ENCODE data around the gene RPS25. TPM values are rescaled to one million over a fixed set of nuclear protein-coding genes. Genes with fewer than 3 reads are reported as not detected.
"Not testable (repeated sequence)": the region's sequence is repeated elsewhere in the genome, so short reads cannot be mapped to it uniquely, and the experiment has no call there.

The RPS25 gene
- total RNA-seq, 8 experiments from 2014 or later, result 941 to 1,612 (median 1,244) TPM

GRCh38 chr11:119023741-119024140 is 5.6 kb upstream of the RPS25 start:
- Histone ChIP-seq H3K4me3 (no peak overlapping the region), H3K4me1 (replicated peaks in 1 of 2) (peaks cover 10 to 11% of the 10 kb centered on the region in 2 donors), H3K27ac (no peak overlapping the region)
- no peak for ATAC-seq (replicated peaks in 6 of 8)
- in situ Hi-C loops (cut with MboI; ENCODE audit: low pct_unique_long_range_greater_than_20kb in 2 of 9, low sequenced_read_pairs in 9 of 9, unreplicated experiment in 9 of 9), result no loop called here

- ATAC-seq (replicated peaks in 6 of 8), result no peak
- peaks cover 15 to 17% of the 10 kb centered on the region in 2 donors for H3K4me1 ChIP-seq (replicated peaks in 1 of 2)
- H3K27ac ChIP-seq, result no peak overlapping the region
- in situ Hi-C loops (cut with MboI; ENCODE audit: low pct_unique_long_range_greater_than_20kb in 2 of 9, low sequenced_read_pairs in 9 of 9, unreplicated experiment in 9 of 9), result no loop called here
- 70 to 100% (median 94%) methylated on average over 1 to 4 of the region's 5 CpGs; no CpG with 5 or more reads in 1 of the 10 experiments for WGBS, 10 experiments
- no peak overlapping the region for H3K4me3 ChIP-seq
Observed at GRCh38 chr11:119021631-119022030, 3.5 kb upstream of the RPS25 start.

GRCh38 chr11:119019996-119020395 is 1.9 kb upstream of the RPS25 start:
- Histone ChIP-seq H3K27ac (no peak overlapping the region), H3K4me3 (peak overlapping the region; percentile 60 to 83 (median 72)), H3K4me1 (replicated peaks in 1 of 2) (peaks cover 15 to 19% of the 10 kb centered on the region in 2 donors)
- 20 to 72% (median 45%) methylated on average over 1 to 2 of the region's 2 CpGs; no CpG with 5 or more reads in 4 of the 10 experiments for WGBS, 10 experiments
- no peak for ATAC-seq (replicated peaks in 6 of 8)
- in situ Hi-C loops (cut with MboI; ENCODE audit: low pct_unique_long_range_greater_than_20kb in 2 of 9, low sequenced_read_pairs in 9 of 9, unreplicated experiment in 9 of 9), result no loop called here

DNA sequence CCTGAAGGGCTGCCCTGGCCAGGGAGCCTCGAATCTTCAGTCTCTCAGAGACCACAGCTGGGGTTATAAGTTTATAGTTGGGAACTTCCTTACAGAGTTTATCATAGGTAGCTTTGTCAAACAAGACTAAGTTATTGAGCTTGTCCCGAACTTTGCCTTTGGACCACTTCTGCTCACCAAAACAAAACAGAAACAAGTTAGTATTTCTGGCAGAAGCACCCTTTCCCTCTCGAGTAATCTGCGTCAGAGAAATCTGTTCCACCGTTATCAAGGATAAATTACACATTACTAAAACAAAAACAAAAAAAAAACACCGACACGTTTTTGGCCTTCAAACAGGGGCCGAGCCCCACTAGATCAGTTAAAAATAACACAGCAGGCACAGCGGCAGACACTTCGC is 766 bp downstream of the RPS25 start:
- WGBS, 10 experiments, result 0 to 25% (median 3%) methylated on average over 1 to 10 of the region's 10 CpGs
- in situ Hi-C loops (cut with MboI; ENCODE audit: low pct_unique_long_range_greater_than_20kb in 2 of 9, low sequenced_read_pairs in 9 of 9, unreplicated experiment in 9 of 9), result not testable (repeated sequence)

DNA sequence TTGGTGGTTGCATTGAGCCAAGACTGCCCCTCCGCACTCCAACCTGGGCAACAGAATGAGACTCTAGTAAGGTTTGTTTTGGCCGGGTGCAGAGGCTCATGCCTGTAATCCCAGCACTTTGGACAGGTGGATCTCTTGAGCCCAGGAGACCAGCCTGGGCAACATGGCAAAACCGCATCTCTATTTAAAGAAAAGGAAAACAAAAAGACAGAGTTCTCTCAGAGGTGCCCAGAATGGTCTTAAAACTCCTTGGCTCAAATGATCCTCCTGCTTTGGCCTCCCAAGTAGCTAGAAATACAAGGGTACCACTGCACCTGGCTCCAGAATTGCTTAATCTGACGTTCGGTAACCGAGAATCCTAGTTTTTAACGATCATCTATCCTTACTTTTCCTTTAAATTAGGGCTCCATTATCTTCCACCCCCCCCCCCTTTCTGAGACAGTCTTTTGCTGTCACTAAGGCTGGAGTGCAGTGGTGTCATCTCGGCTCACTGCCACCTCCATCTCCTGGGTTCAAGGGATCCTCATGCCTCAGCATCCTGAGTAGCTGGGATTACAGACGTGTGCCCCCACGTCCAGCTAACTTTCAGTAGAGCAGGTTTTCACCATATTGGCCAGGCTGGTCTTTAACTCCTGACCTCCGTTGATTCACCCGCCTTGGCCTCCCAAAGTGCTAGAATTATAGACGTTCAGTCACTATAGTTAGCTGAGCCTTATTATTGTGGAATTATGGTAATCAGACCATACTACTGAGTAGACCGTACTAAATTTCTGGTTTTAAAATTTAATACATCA is 1.7 kb downstream of the RPS25 start:
- Histone ChIP-seq H3K4me1 (replicated peaks in 1 of 2) (peaks cover 15 to 19% of the 10 kb centered on the region in 2 donors), H3K4me3 (peak overlapping the region in 2 of 5 donors; percentile 70 to 74), H3K27ac (no peak overlapping the region)
- WGBS, 10 experiments, result 60 to 100% (median 84%) methylated on average over 1 to 12 of the region's 14 CpGs
- in situ Hi-C loops (cut with MboI; ENCODE audit: low pct_unique_long_range_greater_than_20kb in 2 of 9, low sequenced_read_pairs in 9 of 9, unreplicated experiment in 9 of 9), result no loop called here
- ATAC-seq (replicated peaks in 6 of 8), result no peak

More for the DNA sequence above, 766 bp downstream of the RPS25 start:
- peak overlapping the region; percentile 60 to 83 (median 72) for H3K4me3 ChIP-seq
- H3K27ac ChIP-seq, result peak overlapping the region; percentile 81 to 96
- ATAC-seq (replicated peaks in 6 of 8), result not testable (repeated sequence)
- H3K4me1 ChIP-seq (replicated peaks in 1 of 2), result peaks cover 15 to 19% of the 10 kb centered on the region in 2 donors

GRCh38 chr11:119015054-119015611 is 3.0 kb downstream of the RPS25 start:
- Histone ChIP-seq H3K27ac (no peak overlapping the region), H3K4me1 (replicated peaks in 1 of 2) (peaks cover 13 to 17% of the 10 kb centered on the region in 2 donors), H3K4me3 (no peak overlapping the region)
- in situ Hi-C loops (cut with MboI; ENCODE audit: low pct_unique_long_range_greater_than_20kb in 2 of 9, low sequenced_read_pairs in 9 of 9, unreplicated experiment in 9 of 9), result no loop called here
- ATAC-seq (replicated peaks in 6 of 8), result no peak
- WGBS, 10 experiments, result 0 to 100% (median 80%) methylated on average over 1 to 8 of the region's 8 CpGs; no CpG with 5 or more reads in 2 of the 10 experiments

DNA sequence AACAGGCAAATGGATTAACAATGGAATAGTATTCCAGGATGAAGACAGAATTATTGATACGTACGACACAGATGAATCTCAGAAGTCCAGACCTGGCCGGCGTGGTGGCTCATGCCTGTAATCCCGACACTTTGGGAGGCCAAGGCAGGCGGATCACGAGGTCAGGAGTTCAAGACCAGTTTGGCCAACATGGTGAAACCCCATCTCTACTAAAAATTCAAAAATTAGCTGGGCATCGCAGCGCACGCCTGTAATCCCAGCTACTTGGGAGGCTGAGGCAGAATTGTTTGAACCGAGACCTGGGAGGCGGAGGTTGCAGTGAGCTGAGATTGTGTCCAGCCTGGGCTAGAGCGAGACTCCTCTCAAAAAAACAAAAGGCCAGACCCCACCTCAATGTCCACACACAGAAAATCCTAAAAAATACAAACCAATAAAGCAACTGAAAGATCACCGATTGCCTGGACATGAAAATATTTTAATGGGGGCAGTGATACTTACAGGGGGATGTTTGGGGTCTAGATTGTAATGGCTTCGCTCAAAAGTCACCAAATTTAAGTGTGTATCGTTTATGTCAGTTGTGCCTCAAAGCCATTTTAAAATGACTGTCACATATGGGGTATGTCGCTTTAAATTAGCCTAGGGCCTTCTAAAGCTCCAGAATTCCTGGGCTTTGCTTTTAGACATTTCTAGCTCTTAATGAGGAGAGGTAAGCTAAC is 3.8 kb downstream of the RPS25 start:
- 67 to 100% (median 92%) methylated on average over 1 to 16 of the region's 17 CpGs for WGBS, 10 experiments
- Histone ChIP-seq H3K27ac (no peak overlapping the region), H3K4me3 (no peak overlapping the region), H3K4me1 (replicated peaks in 1 of 2) (peaks cover 7 to 9% of the 10 kb centered on the region in 2 donors)
- in situ Hi-C loops (cut with MboI; ENCODE audit: low pct_unique_long_range_greater_than_20kb in 2 of 9, low sequenced_read_pairs in 9 of 9, unreplicated experiment in 9 of 9), result no loop called here
- no peak for ATAC-seq (replicated peaks in 6 of 8)

- H3K27ac ChIP-seq, result no peak overlapping the region
- in situ Hi-C loops (cut with MboI; ENCODE audit: low pct_unique_long_range_greater_than_20kb in 2 of 9, low sequenced_read_pairs in 9 of 9, unreplicated experiment in 9 of 9), result no loop called here
- 51 to 96% (median 88%) methylated on average over 2 to 3 of the region's 3 CpGs; no CpG with 5 or more reads in 3 of the 10 experiments for WGBS, 10 experiments
- no peak for ATAC-seq (replicated peaks in 6 of 8)
- H3K4me3 ChIP-seq, result no peak overlapping the region
- H3K4me1 ChIP-seq (replicated peaks in 1 of 2), result peaks cover 7 to 9% of the 10 kb centered on the region in 2 donors
Observed at GRCh38 chr11:119012629-119013170, 5.4 kb downstream of the RPS25 start.

GRCh38 chr11:119011476-119012053 is 6.6 kb downstream of the RPS25 start:
- WGBS, 10 experiments, result 80 to 100% (median 81%) methylated on average over 1 to 5 of the region's 6 CpGs; no CpG with 5 or more reads in 7 of the 10 experiments
- peak in 6 of 8 experiments; percentile 12 to 67 (median 34) for ATAC-seq (replicated peaks in 6 of 8)
- H3K27ac ChIP-seq, result no peak overlapping the region

GRCh38 chr11:119006656-119007055 is 11.5 kb downstream of the RPS25 start:
- no peaks in the 10 kb centered on the region for H3K4me1 ChIP-seq (replicated peaks in 1 of 2)
- no peak overlapping the region for H3K4me3 ChIP-seq
- H3K27ac ChIP-seq, result no peak overlapping the region
- WGBS, 10 experiments, result 29 to 100% (median 68%) methylated on average over 1 to 4 of the region's 4 CpGs; no CpG with 5 or more reads in 5 of the 10 experiments
- ATAC-seq (replicated peaks in 6 of 8), result peak in 2 of 8 experiments; percentile 50 to 74
- in situ Hi-C loops (cut with MboI; ENCODE audit: low pct_unique_long_range_greater_than_20kb in 2 of 9, low sequenced_read_pairs in 9 of 9, unreplicated experiment in 9 of 9), result no loop called here

More at GRCh38 chr11:119011476-119012053, 6.6 kb downstream of the RPS25 start:
- H3K4me3 ChIP-seq, result no peak overlapping the region
- in situ Hi-C loops (cut with MboI; ENCODE audit: low pct_unique_long_range_greater_than_20kb in 2 of 9, low sequenced_read_pairs in 9 of 9, unreplicated experiment in 9 of 9), result no loop called here
- peaks cover 0 to under 1% of the 10 kb centered on the region in 2 donors for H3K4me1 ChIP-seq (replicated peaks in 1 of 2)

GRCh38 chr11:119000906-119001305 is 17.2 kb downstream of the RPS25 start:
- peaks cover 12 to 13% of the 10 kb centered on the region in 2 donors for H3K4me1 ChIP-seq (replicated peaks in 1 of 2)
- H3K27ac ChIP-seq, result no peak overlapping the region
- in situ Hi-C loops (cut with MboI; ENCODE audit: low pct_unique_long_range_greater_than_20kb in 2 of 9, low sequenced_read_pairs in 9 of 9, unreplicated experiment in 9 of 9), result no loop called here
- H3K4me3 ChIP-seq, result no peak overlapping the region
- WGBS, 10 experiments, result 0 to 100% (median 77%) methylated on average over 1 of the region's 1 CpG; no CpG with 5 or more reads in 2 of the 10 experiments
- peak in 1 of 8 experiments; percentile 2 for ATAC-seq (replicated peaks in 6 of 8)

GRCh38 chr11:118998822-118999221 is 19.3 kb downstream of the RPS25 start:
- 0 to 36% (median 26%) methylated on average over 1 to 6 of the region's 6 CpGs; no CpG with 5 or more reads in 2 of the 10 experiments for WGBS, 10 experiments
- Histone ChIP-seq H3K4me1 (replicated peaks in 1 of 2) (peaks cover 12 to 13% of the 10 kb centered on the region in 2 donors), H3K4me3 (peak overlapping the region; percentile 71 to 87 (median 74)), H3K27ac (no peak overlapping the region)
- in situ Hi-C loops (cut with MboI; ENCODE audit: low pct_unique_long_range_greater_than_20kb in 2 of 9, low sequenced_read_pairs in 9 of 9, unreplicated experiment in 9 of 9), result no loop called here
- ATAC-seq (replicated peaks in 6 of 8), result peak in 3 of 8 experiments; percentile 28 to 48 (median 40)
